GM18507 (cell line): ENCODE results near the gene MAN1A2.
A peak's percentile ranks its signal among the peaks of the same experiment; 100 is the strongest.
"Not testable (repeated sequence)": the region's sequence is repeated elsewhere in the genome, so short reads cannot be mapped to it uniquely, and the experiment has no call there.

Source experiments
- DNase-seq: peaks from one replicate; pipeline ENCODE4 v3.0.0; 2011; ENCODE audit warnings: low read depth; ENCODE audit not compliant: insufficient read length; ENCODE audit errors: extremely low spot score
- FAIRE-seq: peaks from 2 replicates; lab custom pipeline; 2011; peaks lifted over from hg19 to GRCh38; lab: Jason Lieb, UNC

Gene MAN1A2

DNA sequence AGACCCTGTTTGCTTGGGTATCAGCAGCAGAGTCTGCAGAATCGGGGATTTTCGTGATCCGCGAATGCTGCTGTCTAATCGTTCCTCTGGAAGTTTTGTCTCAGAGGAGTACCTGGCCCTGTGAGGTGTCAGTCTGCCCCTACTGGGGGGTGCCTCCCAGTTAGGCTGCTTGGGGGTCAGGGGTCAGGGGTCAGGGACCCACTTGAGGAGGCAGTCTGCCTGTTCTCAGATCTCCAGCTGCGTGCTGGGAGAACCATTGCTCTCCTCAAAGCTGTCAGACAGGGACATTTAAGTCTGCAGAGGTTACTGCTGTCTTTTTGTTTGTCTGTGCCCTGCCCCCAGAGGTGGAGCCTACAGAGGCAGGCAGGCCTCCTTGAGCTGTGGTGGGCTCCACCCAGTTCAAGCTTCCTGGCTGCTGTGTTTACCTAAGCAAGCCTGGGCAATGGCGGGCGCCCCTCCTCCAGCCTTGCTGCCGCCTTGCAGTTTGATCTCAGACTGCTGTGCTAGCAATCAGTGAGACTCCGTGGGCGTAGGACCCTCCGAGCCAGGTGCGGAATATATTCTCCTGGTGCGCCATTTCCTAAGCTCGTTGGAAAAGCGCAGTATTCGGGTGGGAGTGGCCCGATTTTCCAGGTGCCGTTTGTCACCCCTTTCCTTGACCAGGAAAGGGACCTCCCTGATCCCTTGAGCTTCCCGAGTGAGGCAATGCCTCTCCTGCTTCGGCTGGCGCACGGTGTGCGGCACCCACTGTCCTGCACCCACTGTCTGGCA is 9.2 kb upstream of the MAN1A2 start:
- DNase-seq, FAIRE-seq: not testable (repeated sequence)

DNA sequence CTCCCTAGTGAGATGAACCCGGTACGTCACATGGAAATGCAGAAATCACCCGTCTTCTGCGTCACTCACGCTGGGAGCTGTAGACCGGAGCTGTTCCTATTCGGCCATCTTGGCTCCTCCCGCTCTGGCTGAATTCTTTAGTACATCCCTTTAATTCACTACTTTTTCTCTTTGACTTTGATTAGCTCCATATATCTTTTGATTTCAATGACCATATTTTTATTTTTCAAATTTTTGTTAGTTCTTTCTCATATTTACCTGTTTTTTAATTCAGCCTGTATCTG is 8.7 kb upstream of the MAN1A2 start:
- FAIRE-seq, DNase-seq: not testable (repeated sequence)

GRCh38 chr1:117359561-117360289 is 7.5 kb upstream of the MAN1A2 start:
- no peak for FAIRE-seq
- no peak for DNase-seq

- FAIRE-seq (no peak), DNase-seq (no peak)
Observed at GRCh38 chr1:117362986-117363385, 4.3 kb upstream of the MAN1A2 start.

GRCh38 chr1:117363571-117364048 is 3.6 kb upstream of the MAN1A2 start:
- FAIRE-seq, result no peak

DNA sequence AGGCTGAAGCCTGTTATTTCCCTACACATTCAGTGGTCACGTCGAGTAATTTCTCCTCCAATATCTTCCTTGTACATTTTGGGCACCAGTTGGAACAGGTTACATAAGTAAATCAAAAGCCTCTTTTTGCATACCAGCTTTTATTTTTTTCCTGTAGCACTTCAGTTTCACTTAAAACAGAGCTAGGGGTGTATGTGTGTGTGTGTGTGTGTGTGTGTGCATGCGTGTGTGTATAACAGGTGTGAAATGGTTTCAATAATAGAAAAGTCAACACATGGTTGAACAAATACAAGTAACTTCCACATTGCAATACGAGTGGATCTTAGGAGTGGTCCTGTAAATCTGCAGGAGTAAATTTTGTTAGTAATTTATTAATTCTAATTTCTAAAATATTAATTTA is 3.0 kb upstream of the MAN1A2 start:
- DNase-seq (no peak), FAIRE-seq (no peak)

More at GRCh38 chr1:117363571-117364048, 3.6 kb upstream of the MAN1A2 start:
- DNase-seq, result no peak

DNA sequence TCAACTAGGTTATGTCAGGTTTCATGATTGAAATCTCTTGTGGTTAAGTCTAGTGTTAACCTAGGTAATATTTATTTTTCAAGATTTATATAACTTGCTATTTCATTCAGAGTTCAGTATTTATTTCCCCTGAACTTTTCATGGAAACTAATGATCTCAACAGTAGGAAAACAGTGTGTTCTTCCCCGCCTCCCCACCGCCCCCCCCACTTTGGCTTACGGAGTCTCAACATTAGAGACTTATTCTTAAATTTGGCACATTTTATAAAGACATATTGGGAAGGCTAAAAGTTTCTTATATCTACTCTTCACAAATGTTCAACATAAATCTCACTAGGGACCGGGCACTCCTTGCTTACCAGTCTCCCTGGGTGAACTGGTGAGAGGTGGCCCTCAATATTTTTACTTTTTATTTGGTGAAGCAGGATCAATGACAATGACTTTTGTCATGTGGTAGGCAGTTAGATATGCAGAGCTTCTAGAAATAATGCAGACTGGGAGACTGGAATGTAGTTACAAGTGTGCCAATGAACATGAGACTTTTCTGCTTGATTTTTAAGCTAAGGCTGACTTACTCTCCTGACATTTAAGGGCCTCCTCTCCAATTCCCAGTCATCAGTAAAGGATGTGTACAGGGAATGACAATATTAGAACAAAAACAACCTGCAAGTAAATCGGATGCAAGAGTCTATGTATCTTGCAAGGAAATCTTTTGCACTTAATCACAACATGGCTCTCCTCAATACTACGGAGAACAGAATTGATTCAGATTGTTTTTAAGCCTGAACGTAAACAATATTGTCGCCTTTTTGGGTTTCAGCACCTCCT is 1.7 kb upstream of the MAN1A2 start:
- FAIRE-seq, result no peak
- DNase-seq, result no peak

- DNase-seq (peak; percentile 76), FAIRE-seq (no peak)
Observed at GRCh38 chr1:117366177-117367045, 838 bp upstream of the MAN1A2 start.

- DNase-seq (no peak), FAIRE-seq (peak; percentile 75)
Observed at GRCh38 chr1:117368116-117369108, 1.2 kb downstream of the MAN1A2 start.

- no peak for DNase-seq
- no peak for FAIRE-seq
Observed at GRCh38 chr1:117370071-117370470, 2.8 kb downstream of the MAN1A2 start.

DNA sequence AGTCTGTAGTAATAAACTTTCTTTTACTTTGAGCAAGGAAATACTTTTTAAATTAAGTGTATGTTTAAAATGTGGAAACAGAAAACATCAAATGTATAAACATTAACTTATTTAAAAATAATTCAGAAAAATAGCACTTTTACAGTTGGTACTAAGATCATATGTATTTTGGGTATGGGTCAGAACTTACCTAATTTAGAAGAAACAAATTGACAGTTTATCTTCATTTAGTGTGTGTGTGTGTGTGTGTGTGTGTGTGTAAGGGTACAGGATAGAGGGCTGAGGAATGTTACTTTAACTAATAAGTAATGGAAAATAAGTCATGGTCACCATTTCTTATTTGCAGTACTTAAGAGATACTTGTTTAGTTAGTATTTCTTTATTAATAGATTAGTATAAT is 3.3 kb downstream of the MAN1A2 start:
- FAIRE-seq, result no peak

GRCh38 chr1:117371441-117372151 is 4.3 kb downstream of the MAN1A2 start:
- FAIRE-seq (no peak), DNase-seq (no peak)

More for the DNA sequence above, 3.3 kb downstream of the MAN1A2 start:
- DNase-seq, result no peak

DNA sequence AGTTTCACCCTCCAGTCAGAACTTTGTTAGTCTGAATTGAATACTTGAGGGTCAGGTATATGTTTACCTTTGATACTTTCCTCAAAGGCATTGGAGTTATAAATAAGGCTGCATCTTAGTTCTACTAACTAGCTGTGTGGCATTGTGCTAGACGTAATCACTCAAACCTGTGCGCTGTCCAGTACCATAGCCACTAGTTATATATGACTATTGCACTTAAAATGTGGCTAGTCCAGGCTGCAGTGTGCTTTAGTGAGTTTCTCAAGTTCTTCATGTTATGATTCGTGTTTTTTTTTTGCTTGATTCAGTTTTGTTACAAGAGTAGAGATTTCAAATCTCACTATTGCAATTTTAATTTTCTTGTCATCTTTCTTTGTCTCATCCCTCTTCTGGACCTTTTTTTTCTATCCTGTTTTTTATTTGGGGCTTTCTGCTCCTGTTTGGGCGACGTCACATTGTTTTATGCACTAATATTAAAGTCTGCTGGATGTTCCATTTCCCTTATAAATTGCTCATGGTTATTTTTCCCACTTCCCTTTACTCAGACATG is 5.7 kb downstream of the MAN1A2 start:
- no peak for DNase-seq
- FAIRE-seq, result no peak

DNA sequence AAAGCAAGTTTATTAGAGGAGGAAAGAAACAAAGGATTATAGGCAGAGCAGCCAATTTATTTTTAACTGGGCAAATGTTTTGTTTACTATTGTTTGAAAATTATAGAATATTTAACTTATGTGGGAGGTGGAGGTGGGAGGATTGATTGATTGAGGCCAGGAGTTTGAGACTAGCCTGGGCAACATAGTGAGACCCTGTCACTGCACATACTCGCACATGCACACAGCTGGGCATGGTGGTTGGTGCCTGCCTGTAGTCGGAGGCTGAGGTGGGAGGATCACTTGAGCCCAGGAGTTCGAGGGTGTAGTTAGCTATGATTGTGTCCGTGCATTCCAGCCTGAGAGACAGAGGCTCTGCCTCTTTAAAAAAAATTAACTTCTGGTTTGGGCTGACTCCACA is 6.7 kb downstream of the MAN1A2 start:
- FAIRE-seq, result no peak
- no peak for DNase-seq

DNA sequence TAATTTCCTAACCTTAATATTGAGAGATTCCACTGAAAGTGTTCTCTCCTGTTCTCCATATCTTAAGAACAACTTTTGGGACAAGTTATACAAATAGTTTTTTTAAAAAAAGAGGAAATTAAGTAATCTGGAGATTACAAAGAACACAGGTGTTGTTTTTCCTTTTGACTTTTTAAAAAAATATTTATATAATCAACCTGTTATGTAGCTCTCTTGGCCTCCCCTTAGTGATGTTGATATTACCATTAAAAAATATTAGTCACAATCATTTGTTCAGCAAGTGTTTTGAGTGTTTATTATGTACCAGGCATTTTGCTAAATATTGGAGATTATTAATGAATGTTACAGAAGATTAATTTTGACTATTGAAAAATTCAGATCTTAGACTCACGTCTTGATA is 8.1 kb downstream of the MAN1A2 start:
- FAIRE-seq (no peak), DNase-seq (no peak)

DNA sequence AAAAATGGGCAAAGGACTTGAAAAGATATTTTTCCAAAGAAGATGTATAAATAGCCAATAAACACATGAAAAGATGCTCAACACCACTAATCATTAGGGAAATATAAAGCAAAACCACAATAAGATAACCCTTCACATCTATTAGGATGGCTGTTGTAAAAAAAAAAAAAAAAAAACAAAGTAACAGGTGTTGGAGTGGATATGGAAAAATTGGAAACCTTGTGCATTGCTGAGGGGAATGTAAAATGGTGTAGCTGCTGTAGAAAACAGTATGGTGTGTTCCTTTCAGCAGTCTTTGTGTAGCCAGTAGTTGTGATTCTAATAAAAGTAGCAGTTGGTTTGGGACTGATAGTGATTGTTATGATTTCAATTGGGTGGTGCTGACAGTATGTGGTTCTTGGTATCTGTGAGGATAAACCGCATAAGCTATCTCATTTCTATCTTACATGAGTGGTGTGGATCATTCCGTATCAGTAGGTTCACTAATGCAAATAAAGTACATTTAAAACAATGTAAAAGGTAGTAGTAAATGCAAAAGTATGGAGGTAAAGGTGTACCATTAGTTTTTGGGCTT is 19.9 kb downstream of the MAN1A2 start:
- DNase-seq (no peak), FAIRE-seq (no peak)

GRCh38 chr1:117388328-117388727 is 21.1 kb downstream of the MAN1A2 start:
- DNase-seq (no peak), FAIRE-seq (no peak)
